GM21825 (cell line): ENCODE measurements around the gene PLET1.

Experiments used
- ATAC-seq: cut with Tn5 transposase; IDR thresholded peaks from one replicate; pipeline ENCODE4 v1.9.1; 2021; ENCODE audit warnings: mild to moderate bottlenecking, moderate library complexity; ENCODE audit not compliant: unreplicated experiment

PLET1 gene

DNA sequence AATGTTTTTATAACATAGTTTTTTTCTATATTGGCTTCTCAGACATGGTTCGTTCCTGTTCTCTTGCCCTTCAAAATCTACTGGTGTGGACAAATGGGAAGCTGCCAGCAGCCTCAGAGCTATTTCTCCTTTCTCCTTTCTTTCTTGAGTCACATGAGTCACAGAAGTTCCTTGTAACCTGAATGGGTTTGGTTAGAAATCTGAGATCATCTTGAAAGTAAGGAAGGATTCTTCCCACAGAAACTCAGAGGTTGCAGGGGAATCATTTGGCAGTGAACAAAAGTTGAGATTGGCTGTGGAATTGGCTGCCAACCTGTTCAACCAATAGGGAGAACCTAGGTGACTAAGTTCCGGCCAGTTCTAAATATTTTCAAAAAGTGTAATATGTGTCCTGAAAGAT, 12.5 kb downstream of the PLET1 start:
- ATAC-seq, result no peak

- no peak for ATAC-seq
Measured at GRCh38 chr11:112247201-112247600, 13.5 kb downstream of the PLET1 start.

DNA sequence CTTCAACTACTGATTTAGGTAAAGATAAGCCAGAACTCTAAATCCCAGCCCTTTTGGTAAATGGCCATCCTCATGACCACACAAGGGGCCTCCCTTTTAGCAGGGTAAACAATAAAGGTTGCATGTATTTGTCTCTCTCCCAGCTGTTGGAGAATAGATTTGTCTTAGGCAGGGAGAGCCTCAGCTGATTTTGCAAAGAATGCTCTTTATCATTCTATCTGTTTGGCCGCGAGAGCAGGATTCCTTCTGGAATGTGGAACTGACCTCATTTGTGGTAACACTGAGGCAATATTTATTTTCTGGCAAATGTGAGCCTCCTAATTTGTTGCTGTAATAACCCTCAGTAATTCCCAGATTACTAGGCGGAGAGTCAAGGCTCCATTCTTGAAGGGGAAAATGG, 19.2 kb downstream of the PLET1 start:
- ATAC-seq, result no peak

- no peak for ATAC-seq
Measured at GRCh38 chr11:112238041-112238440, 22.6 kb downstream of the PLET1 start.

DNA sequence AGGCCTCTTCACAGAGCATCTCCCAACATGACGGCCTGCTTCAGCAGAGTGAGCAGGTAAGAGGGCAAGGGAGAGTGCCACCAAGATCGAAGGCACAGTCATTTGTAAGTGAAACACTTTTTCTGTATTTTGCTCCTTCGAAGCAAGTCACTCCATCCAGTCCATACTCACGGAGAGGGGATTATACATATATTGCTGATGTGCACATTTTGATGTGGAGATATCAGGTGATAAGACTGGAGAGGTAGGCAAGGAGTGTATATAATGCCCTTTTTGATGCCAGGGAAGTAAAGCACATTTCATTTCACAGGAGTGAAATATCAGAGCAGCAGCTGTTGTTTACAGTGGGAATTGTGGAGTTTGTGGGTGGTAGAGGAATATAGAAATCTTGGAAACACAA, 23.2 kb downstream of the PLET1 start:
- ATAC-seq, result no peak

- peak; percentile 48 for ATAC-seq
Measured at GRCh38 chr11:112235750-112236390, 24.8 kb downstream of the PLET1 start.

- no peak for ATAC-seq
Measured at GRCh38 chr11:112231952-112232351, 28.7 kb downstream of the PLET1 start.

GRCh38 chr11:112229746-112230433, 30.8 kb downstream of the PLET1 start:
- no peak for ATAC-seq

- no peak for ATAC-seq
Measured at GRCh38 chr11:112229159-112229558, 31.5 kb downstream of the PLET1 start.

GRCh38 chr11:112228706-112229105, 32.0 kb downstream of the PLET1 start:
- ATAC-seq, result no peak

DNA sequence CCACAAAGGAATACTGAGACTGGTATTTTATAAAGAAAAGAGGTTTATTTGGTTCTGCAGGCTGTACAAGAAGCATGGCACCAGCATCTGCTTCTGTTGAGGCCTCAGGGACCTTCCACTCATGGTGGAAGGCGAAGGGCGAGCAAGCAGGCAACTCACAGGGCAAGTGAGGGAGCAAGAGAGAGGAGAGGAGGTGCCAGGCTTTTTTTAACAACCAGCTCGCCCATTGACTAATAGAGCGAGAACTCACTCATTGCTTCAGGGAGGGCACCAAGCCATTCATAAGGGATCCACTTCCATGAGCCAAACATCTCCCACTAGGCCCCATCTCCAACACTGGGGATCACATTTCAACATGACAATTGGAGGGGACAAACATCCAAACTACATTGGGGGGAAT, 33.2 kb downstream of the PLET1 start:
- no peak for ATAC-seq

DNA sequence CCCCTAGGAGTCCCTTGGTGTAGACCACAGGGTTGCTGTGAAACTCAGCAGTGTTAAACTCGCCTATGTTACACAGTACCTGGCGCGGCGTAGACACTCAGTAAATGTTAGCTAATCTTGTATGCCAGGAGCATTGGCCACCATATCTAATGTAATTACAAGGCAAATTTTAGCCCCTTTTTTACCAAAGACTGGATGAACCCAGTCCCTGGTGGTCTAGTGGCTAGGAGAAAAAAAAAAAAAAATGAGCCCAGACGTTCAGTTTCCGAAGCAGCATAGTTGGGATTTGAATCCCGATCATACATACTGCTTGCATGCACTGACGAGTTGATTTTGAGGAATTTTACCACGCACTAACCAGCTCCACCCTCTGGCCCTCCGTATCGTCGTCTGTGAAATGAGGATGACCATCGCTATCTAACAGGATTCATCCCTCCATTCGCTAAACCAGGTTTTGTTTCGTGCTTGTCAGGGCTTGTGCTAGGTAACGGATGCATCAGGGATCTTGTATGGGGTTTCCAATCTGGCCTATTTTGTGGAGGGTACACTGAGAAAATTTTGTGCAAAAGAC, 33.7 kb downstream of the PLET1 start:
- no peak for ATAC-seq

DNA sequence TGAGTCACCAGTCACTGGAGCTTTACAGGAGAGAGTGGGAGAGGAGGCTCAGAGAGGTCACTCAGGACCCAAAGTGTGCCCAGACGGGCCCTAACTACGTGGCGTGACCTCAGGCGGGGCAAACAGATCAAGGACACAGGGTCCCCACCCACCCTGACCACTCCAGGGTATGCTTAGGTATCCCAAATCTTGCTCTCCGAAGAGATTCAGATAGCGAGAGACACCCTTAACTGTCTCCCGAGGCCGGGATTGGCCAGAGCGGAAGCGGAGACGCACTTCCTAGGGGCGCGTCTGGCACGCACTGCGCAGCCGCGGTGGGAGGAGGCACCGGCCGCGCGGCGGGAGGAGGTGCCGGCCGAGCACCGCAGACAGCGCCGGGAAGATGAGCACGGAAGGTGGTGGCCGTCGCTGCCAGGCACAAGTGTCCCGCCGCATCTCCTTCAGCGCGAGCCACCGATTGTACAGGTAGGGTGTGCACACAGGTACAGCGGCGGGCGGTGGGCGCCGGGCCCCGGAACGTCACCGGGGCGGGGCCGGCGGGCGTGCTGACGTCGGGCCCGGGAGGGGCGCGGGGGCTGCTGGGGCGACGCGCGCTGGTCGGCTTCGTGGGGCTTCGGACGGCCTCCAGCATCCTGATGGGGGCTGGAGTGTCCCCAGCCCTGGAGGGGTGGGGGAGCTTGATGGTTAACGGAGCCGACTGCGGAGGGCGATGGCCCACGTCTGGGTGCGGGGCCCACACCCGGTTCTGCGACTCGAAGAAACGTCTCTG, 34.4 kb downstream of the PLET1 start, which contains the start of gene PTS:
PTS (plus strand) TSS at position 367 of the 769 bp plus-strand sequence; CDS start at position 383, 16 bp downstream.
- peak; percentile 95 for ATAC-seq

DNA sequence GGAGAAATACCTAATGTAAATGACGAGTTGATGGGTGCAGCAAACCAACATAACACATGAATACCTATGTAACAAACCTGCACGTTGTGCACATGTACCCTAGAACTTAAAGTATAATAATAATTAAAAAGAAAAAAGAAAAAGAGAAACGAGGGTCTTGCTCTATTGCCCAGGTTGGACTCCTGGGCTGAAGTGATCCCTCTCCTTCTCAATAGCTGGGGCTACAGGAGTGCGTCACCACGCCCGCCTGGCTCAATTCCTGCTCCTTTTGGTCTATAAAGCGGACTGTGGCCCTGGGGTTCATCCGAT, 35.0 kb downstream of the PLET1 start:
- no peak for ATAC-seq

GRCh38 chr11:112223754-112224532, 36.7 kb downstream of the PLET1 start:
- ATAC-seq, result no peak

DNA sequence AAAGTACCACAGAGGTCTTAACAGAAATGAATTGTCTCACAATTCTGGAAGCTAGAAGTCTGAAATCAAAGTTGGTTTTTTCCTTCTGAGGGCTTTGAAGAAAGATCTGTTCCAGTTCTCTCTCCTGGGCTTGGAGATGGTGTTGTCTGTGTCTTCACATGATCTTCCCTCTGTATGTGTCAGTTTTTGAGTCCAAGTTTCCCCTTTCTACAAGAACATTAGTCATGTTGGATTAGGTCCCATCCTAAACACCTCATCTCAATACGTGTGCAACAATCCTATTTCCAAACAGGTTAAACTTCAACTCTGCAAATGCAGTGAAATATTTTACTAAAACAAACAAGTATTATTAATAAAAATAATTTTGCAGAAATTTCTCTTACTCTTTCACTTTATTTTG, 37.5 kb downstream of the PLET1 start:
- no peak for ATAC-seq

- no peak for ATAC-seq
Measured at GRCh38 chr11:112222303-112222702, 38.4 kb downstream of the PLET1 start.

DNA sequence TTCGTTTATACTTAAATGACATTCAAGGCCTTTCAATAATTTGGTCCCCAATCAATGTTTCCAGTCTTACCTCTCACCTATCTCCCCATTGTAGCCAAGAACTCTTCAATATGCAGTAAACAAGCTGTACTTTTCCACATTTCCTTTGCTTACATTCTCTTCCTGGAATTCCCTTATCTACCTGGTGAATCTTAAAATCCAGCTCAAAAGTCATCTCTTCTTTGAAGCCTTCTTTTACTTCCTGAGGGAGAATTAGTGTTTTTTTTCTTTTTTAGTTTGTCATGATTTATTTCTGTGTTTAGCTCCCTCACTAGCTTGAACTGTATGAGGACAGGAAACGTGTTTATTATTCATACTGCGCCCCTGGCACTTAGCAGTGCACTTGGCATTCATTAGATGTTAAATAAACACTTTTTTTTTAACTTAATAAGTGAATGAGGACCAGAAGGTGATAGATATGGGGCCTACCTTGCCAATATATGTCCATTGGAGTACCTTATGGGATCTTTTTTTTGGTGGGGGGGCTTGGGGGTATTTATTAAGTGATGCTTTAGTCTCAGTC, 39.3 kb downstream of the PLET1 start:
- no peak for ATAC-seq

- ATAC-seq, result peak; percentile 93
Measured at GRCh38 chr11:112219476-112220232, 41.0 kb downstream of the PLET1 start.

- no peak for ATAC-seq
Measured at GRCh38 chr11:112216561-112217105, 44.0 kb downstream of the PLET1 start.
